Ishikawa (cell line): ENCODE results near the gene CYP4A11.

ENCODE experiments used
- CEBPB ChIP-seq: IDR thresholded peaks from 2 replicates; pipeline ENCODE4 v1.6.1; 2012
- CREB1 ChIP-seq: IDR thresholded peaks from 2 replicates; pipeline ENCODE4 v1.6.1; 2012; ENCODE audit warnings: low read depth
- EP300 ChIP-seq: IDR thresholded peaks from 2 replicates; pipeline ENCODE4 v1.6.1; 2012; ENCODE audit warnings: borderline replicate concordance
- RAD21 ChIP-seq: IDR thresholded peaks from 2 replicates; pipeline ENCODE4 v1.6.1; 2012; ENCODE audit warnings: low read depth
- ZBTB7A ChIP-seq: IDR thresholded peaks from 2 replicates; pipeline ENCODE4 v1.6.1; 2012; ENCODE audit warnings: low read depth
- TF ChIP-seq, protein P1 (sequence below): IDR thresholded peaks from 2 replicates; pipeline ENCODE4 v1.6.1; 2012; ENCODE audit warnings: low read depth, mild to moderate bottlenecking

DNA sequence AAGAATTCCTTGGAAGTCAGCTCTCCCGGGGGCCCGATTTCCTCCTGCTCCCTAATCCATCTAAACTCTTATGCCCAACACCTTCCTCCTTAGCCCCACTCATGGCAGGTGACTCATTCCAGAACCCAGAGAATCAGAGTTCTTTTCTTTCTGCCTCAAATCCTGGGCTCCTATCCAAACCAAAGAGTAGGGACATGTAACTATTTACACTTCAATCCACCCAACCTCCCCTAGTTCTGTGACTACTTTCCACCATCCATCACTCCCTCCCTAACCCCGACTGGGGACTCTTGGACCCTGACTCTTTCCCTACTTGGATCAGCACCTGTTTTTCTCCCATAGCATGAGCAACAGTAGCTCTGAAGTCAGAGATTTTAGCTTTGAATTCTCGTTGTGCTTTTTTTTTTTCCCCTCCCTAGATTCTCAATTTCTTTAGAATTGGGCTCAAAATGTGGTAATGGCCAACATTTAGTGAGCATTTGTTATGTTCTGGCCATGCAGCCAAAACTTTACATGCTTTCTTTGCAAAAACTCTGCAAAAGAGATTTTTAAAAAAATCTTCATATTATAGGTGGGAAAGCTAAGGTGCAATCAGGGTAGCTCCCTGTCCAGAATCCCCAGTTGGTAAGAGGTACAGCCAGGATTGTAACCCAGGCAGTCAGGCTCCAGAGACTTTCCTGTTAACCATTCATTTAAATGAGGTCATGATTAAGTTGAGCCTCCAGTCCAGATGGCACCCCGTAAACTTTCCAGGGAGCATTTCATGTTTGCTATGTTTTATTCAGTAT, 7.5 kb upstream of the CYP4A11 start:
- TF ChIP-seq ZBTB7A = no peak
- TF ChIP-seq CEBPB = no peak
- TF ChIP-seq CREB1 = no peak
- TF ChIP-seq EP300 = no peak
- TF ChIP-seq RAD21 = no peak
- TF ChIP-seq, protein P1, sequence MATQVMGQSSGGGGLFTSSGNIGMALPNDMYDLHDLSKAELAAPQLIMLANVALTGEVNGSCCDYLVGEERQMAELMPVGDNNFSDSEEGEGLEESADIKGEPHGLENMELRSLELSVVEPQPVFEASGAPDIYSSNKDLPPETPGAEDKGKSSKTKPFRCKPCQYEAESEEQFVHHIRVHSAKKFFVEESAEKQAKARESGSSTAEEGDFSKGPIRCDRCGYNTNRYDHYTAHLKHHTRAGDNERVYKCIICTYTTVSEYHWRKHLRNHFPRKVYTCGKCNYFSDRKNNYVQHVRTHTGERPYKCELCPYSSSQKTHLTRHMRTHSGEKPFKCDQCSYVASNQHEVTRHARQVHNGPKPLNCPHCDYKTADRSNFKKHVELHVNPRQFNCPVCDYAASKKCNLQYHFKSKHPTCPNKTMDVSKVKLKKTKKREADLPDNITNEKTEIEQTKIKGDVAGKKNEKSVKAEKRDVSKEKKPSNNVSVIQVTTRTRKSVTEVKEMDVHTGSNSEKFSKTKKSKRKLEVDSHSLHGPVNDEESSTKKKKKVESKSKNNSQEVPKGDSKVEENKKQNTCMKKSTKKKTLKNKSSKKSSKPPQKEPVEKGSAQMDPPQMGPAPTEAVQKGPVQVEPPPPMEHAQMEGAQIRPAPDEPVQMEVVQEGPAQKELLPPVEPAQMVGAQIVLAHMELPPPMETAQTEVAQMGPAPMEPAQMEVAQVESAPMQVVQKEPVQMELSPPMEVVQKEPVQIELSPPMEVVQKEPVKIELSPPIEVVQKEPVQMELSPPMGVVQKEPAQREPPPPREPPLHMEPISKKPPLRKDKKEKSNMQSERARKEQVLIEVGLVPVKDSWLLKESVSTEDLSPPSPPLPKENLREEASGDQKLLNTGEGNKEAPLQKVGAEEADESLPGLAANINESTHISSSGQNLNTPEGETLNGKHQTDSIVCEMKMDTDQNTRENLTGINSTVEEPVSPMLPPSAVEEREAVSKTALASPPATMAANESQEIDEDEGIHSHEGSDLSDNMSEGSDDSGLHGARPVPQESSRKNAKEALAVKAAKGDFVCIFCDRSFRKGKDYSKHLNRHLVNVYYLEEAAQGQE = no peak
